ENCODE data around the gene EMSY.

EMSY gene

GRCh38 chr11:76600124-76600655 is 155.4 kb downstream of the EMSY start:
- DNase-seq: no peak

DNA sequence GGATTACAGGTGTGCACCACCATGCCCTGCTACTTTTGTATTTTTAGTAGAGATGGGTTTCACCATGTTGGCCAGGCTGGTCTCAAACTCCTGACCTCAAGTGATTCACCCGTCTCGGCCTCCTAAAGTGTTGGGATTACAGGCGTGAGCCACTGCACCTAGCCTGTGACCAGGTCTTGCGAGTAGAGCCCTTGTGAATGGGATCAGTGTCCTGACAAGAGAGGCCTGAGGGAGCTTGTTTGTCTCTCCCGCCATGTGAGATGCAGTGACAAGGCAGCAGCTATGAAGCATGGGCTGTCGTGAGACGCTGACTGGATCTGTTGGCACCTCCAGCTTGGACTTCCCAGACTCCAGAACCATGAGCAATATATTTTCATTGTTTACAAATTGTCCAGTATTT is 156.5 kb downstream of the EMSY start:
- no peak for DNase-seq

- DNase-seq: no peak
These were observed 156.9 kb downstream of the EMSY start for GRCh38 chr11:76601724-76602123.

DNA sequence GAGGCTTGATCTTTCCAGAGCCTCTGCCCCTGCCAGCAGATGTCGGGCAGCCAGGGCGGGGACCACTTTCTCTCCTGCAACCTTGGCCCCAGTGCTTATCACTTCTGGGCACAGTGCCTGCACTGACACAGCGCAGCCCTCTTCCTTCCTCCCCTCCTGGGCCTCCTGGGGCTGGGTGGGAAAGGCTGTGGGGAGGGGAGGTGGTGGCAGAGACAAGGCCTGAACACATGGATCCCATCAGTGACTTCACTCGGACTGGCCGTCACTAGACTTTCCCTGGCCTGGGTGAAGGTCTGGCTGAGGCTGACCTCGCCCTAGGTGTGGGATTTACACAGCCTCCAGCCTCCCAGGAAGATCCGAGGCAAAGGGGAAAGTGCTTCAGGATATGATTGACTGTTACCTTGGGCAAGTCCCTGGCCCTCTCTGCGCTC is 157.6 kb downstream of the EMSY start:
- DNase-seq: no peak

Measured in EL (cell line).